NCI-H146 treated with DMSO at 0.1 percent for 48 hours (cell line): ENCODE measurements around the gene FBXO31.
"Not testable (repeated sequence)": the region's sequence is repeated elsewhere in the genome, so short reads cannot be mapped to it uniquely, and the experiment has no call there.

Source experiments
- DNase-seq: peaks from one replicate; lab custom pipeline; 2025; ENCODE audit not compliant: unreplicated experiment; lab: John Stamatoyannopoulos, UW

FBXO31 gene

DNA sequence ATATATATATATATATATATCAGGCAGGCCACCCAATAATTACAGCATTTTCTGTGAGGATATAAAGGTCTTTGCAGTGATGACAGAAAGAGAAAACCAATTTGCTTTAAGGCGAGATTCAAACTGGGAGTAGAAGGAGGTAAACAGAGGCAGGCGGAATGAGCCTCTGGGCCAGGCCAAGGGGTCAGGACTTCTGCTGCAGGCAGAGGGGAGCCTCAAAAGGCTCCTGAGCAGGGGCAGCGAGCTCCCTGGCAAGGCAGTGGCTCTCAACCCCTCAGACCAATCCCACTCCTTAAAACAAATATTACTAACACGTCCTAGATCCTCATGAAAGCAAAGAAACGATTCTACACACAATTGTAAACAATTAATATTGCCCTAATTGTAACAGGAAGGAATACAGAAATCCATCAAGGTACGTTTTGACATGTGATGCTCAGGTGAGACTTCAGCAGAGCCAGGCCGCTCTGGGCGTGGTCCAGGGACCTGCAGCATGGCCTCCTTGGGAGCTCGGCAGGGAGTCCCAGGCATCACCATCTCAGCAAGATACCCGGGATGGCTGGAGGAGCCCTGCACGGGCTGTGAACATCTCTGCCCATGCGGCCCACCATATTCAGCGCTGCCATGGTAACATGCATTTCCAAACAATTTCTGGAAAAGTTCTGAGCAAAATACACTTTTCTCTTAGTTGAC, 18.4 kb downstream of the FBXO31 start:
- DNase-seq, result no peak

DNA sequence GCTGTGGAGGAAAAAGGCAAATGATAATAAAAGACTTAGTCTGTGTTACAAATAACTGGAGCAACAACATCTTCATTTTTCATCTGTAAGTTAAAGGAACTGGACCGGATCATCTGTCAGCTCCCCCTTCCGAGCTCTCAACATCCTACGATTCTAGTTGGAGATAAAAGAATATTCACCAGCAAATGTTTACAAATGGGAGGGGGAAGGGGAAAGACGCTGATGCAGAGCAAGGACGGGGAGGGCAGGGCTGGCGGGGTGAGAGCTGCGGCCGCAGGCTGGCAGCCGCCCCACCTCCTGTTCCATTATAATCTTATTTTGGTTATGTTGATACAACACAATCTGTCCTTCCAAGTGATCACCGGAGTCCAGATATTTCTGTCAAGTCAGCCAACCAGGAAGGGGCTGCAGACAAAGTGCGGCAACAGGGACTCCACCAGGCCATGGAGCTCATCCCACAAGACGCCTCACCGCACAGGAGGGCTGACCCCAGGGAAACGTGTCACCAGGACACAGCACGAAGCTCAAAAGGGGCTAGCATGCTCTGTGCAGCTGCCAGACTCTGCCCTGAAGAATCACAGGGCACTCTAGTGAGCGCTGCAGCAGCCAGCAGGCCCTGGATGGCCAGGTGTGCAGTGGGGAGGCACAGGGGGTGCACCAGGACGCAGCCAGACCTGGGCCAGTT, 19.7 kb downstream of the FBXO31 start:
- DNase-seq, result no peak

DNA sequence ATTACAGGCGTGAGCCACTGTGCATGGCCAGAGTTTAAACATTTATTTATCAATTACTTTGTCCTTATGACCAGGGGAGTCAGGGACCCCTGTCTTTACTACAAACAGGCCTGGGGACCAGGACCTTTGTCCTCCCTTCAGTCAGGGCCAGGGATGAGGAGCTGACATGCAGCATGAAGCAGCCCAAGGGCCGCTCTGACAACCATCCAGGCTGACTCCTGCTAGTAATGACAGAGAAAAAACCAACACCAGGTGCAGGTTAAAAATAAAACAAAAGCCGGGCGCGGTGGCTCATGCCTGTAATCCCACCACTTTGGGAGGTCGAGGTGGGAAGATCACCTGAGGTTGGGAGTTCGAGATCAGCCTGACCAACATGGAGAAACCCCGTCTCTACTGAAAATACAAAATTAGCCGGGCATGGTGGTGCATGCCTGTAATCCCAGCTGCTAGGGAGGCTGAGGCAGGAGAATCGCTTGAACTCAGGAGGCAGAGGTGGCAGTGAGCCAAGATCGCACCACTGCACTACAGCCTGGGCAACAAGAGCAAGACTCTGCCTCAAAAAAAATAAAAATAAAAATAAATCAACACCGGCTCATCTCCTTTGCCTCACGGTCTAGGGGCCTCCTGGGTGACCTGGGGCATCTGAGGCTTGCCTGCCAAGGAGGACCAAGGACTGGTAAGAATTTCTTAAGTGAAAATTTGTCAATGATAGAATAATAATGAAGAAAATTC, 20.6 kb downstream of the FBXO31 start:
- DNase-seq, result not testable (repeated sequence)

DNA sequence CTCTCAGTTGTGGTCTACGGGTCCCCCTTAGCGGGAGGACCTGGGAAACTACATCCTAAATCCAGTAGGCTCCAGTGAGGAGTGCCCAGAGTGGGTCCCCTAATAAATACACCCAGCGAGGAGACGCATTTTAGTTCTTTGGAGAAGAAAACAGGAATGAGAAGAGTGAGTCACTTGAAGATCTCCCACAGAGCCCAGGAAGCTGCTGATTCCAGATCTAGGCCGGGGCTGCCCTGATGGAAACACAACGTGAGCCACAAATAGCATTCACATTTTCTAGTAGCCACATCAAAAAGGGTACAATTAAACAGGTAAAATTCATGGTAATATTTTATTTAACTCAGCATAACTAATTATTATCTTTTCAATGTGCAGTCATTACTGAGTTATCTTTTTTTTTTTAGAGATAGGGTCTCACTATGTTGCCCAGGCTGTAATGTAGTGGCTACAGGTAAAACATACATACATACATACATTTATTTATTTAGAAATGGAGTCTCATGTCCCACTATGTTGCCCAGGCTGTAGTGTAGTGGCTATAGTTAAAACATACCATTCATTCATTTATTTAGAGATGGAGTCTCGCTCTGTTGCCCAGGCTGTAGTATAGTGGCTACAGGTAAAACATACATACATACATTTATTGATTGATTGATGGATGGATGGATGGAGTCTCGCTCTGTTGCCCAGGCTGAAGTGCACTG, 21.5 kb downstream of the FBXO31 start:
- DNase-seq, result no peak

DNA sequence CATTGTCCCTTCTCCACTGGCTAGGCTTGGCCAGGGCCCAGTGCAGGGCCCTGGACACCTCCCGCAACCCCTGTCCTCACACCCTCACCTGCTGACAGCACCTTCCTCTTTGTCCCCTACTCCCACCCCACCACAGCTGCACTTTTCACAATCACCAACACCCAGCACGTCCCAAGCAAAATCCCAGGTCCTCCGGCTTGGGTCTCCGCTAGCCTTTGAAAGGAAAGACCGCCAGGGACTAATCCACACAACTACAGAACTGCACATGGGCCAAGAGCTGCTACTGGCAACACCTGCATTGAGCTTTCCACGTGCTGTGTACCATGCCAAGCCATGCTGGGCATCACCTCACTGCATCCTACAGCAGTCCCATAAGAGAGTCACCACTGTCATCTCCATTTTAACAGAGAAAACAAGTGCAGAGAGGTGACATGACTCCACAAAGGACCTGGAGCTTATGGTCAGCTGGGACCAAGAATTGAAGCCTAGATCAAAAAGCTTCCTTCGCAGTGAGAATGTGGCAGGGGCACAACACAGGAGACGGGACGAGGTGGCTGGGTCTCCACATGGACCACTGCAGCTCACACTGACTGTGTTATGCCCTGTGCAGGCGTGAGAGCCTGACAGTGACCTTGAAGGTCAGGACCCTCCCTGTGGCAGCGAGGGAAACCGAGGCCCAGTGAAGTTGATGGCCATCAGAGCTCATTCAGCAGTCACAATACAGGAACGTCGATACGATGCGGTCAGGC, 22.5 kb downstream of the FBXO31 start:
- no peak for DNase-seq

DNA sequence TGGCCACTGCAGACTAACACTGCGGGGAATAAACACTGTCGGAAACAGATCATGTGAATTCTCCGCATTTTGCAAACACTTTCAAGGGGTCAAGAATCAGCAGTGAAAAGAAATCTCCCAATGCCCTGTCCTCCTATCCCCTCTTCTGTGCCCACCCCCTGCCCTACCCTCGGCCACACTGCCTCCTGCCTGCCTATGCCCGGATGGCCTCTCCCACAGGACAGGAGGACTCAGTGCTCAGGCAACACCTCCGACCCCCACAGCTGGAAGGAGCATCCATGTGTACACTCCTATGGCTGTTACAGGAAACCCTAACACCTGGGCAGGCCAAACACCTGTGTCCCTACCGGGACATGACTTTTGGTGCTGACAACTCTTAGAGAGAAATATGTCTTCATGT, 24.5 kb downstream of the FBXO31 start:
- DNase-seq, result no peak

DNA sequence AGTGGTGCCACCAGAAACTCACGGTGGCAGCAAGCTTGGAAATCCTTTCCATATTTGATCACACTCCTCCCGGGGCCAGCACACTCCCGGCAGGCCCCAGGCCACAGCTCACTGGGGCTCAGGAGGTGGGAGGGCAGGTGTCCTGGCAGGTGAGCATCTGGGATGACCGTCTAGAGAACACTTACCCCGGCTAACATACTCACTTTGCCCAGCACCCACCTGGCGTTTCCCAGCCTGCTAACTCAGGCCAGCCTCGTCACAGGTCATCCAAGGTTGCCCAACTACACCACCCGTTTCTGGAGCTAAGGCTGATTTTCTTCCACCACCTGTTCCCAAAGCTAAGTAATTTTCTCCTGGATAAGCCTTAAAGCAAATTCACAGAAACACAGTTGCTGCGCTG, 24.9 kb downstream of the FBXO31 start:
- no peak for DNase-seq

DNA sequence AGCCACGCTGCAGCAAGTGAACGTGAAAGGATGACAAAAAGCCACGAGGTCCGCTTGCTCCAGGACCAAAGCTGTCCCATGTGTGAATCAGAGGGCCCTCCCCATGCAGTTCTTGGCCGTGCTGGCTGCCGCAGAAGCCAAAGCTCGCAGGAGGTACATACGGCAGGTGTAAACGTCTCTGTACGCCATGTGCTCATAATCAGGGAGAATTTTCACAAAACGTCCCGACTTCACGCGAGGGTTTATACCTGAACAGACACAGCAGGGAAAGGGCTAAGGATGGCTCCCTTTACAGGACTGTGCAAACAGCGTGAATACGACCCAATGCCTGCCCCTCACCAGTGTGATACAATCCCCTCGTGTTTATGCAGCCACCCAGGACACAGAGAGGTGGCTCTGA, 25.3 kb downstream of the FBXO31 start:
- no peak for DNase-seq

DNA sequence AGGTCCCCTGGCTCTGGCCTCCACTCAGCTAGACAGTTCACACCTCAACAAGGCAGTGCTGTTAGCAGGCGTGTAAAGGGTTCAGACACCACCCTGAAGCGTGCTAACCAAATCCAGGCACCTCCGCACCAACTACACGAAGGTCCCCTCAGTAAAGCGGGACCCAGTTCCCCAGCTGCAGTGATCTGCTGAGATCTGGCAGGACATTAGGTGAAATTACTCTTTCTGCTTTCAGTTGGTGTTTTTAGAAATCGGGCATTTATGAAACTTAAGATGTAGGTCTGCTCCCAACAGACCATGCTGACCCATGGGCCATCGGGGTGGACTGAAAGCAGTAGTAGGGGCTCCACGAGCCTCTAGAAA, 27.1 kb downstream of the FBXO31 start:
- DNase-seq, result no peak

DNA sequence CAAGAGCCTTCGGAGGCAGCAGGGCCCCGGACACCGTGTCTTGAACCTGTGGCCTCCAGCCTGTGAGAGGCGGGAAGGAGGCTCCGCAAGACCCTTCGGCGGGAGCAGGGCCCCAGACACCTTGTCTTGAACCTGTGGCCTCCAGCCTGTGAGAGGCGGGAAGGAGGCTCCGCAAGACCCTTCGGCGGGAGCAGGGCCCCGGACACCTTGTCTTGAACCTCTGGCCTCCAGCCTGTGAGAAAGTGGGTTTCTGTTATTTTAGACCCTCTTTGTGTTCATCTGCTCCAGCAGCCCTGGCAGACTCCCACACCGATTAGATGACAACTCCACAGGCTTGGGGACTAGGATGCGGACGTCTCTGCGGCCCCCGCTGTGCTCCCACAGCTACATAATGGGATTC, 30.0 kb downstream of the FBXO31 start:
- no peak for DNase-seq

DNA sequence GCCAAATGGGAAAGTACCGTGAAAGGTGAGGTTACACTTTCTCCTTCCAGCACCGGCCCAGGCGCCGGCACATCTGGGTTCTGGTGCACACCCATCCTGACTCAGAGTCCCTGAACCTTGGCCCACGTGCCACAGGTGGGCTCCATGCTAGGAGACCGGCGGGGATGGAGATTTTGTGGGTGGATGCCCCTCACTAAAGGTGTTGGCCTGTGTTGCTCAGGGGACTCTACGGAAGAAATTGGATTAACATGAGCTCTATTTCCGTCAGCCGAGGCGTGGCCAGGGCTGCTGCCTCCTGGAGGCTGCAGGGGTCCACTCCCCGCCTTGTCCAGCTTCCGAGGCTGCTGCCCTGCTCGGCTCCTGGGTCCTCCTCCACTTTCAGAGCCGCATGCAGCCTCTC, 30.8 kb downstream of the FBXO31 start:
- no peak for DNase-seq

DNA sequence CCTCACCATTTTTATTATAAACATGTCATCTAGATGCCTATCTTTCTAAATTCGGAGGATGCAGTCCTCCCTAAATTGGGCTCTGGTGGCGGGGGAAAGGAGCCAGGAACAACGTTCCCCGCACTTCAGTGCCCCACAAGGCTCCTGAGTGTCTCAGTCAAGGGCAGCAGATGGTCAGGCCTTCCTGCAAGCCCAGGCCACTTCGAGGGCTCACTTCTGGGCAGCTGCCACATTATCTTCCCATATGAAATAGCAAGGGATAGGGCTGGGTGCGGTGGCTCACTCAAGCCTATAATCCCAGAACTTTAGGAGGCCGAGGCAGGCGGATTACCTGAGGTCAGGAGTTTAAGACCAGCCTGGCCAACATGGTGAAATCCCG, 32.3 kb downstream of the FBXO31 start:
- DNase-seq, result no peak

DNA sequence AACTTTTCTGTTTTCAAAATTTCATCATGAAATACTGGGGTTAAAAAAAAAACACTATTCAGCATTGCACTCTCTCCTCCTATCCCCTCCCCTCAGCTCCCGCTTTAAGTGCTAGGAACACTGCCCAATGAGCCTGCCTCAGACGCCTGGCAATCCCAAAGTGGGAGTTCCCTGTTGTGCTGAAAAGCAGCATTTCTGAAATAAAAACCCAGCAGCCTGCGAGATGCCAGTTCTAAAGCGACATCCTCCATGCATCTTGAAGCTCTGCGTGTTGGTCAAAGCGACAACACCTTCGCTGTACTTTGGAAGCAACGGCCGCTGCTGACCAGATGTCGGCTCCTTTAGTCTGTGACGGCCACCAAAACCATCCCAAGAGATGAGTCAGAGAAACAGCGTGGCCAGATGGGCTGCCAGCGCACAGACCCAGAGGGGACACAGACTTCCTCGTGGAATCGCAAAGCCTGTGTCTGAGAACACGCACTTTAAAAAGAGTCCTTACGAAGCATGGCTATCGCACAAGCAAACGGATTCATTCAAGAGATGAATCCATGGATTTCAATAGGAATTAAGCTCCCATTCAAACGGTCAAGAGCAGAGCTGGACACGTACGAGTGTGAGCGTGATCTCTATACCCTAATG, 32.8 kb downstream of the FBXO31 start:
- DNase-seq, result no peak

DNA sequence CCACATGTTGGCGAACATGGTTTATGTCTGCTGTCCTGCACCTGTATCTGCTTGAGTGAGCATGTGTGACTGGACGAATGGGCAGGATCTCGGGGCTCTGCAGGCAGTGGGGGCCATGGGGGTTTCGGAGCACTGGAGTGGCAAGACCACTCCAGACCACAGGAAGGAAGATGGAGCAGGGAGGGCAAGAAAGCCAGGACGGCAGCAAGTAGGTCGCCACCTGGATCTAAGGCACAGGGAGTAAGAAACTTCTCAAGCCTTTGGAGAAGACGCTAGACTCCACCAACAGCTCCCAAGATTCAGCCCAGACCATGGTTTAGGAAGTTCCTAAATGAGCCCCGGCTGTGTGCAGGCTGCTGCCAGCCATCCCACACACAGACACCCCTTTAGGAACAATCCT, 33.5 kb downstream of the FBXO31 start:
- DNase-seq, result no peak

DNA sequence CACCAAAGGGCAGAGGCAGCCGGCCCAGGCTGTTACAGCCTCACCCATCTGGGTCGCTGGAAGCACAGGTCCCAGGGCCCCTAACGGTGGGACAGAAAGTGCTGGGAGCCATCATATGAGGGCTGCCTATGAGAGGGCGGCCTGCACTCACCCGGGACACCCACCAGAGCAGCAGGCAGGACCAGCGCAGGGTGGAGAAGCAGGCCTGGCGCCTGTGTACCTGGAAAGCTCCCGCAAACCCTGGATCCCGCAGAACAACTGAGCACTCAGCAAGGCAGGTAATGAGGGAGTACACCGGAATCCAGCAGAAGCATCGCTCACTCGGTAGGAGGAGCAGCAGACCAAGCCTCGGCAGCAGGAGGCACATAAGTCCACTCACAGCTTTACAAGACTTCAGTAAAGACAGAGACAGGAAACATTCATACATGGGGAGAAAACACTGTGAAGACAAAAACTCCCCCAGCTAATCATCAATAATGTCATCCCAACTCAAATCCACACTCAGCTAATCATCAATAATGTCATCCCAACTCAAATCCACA, 34.9 kb downstream of the FBXO31 start:
- DNase-seq, result no peak

DNA sequence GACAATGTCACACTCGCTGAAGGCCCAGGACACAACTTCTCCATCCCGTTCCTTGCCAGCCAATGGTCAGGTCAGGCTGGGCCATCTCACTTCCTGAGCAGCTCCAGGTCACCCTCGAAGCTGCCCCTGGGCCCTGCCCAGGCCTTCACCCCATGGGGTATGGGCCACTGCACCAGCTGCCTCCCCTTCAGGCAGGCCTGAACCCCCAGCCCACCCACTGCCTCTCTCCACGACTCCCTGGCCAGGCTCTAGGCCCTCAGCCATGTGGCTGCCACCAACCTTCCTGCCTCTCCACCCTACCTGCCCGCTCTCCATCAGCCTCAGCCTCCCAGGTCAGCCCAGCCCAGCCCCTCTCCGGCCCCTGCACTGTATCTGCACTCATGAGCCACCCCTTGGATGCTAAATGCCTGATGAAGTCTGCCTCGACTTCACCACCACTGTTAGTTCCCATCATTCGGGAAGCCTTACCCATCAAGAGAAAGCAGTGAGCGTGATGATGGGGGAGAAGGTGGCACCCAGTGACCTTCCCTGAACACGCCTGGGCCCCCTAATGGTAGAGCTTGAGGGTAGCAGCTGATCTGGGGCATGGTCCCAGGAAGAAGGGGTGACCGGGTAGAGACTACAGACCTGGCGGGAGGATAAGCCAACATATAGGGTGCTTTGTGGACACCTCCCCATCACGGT, 35.5 kb downstream of the FBXO31 start:
- DNase-seq, result no peak

DNA sequence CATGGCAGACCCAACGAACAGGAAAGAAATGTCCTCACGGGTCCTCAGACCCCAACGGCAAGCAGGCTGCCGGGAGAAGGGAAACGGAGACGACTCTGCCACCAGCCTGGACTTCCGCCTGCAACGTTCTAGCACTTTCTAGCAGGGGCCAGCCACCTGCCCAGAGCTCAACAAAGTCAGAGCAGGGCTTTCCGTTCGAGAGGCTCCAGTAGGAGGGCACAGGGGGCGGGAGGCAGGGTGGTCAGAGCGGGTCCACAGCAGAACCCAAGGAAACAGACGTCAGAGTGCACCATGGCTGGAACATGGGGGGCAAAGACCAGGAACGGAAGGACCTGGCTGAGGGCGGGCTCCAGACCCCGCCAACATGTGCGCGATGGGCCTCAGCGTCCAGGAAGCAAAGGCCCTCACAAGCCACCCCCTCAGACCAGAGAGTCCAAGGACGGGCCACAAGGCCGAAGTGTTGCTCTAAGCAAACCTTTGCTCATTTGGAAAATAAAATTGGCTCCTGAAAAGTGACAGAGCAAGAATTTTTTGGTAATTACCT, 37.0 kb downstream of the FBXO31 start:
- no peak for DNase-seq

DNA sequence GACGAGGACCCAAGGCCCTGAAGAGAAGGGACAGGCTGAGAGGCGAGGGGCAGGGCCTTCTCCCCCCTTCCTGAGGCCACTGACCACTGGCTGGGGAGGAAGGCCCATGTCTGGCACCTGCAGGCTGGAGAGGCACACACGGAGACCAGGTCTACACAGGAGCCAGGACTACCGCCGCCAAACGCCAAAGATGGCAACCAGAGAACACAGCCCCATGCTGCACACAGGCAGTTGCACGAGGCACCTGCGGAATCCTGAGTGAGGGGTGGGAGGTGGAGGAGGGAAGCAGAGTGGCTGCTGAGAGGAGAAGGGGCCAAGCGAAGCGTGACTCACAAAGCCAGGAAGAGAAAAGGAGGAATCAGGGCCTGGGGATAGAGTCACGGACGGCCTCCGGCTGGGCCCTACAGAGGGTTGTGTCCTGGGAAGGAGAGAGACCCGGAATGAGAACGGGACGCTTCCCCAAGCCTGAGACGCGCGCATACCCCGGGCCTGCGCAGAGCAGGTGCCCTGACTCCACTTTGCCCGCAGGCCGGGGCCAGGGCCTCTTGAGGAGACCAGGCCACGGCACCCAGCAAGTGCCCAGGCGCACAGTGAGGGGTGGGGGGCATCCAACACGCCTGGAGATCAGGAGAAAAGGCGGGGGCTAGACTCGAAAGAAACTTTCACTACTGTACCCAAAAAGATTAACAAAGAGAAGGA, 37.7 kb downstream of the FBXO31 start:
- DNase-seq, result no peak
